Tibial nerve (tissue), 3 donors: Measurements from ENCODE around the gene LETM1.

ENCODE experiments used
- POLR2A ChIP-seq, 2 donors: fragments of 450-650 bp; IDR thresholded peaks; one replicate each; pipeline ENCODE4 v1.6.1; 2017; ENCODE audit warnings: antibody characterized with exemption in 2 of 2, mild to moderate bottlenecking in 2 of 2, moderate library complexity in 2 of 2
- TF ChIP-seq, protein P1 (sequence below), 5 experiments: fragments of 200-600 bp in 3 of 5; fragments of 450-650 bp in 2 of 5; sonication (generic) in 3 of 5; IDR thresholded peaks; one replicate each; pipeline ENCODE4 v1.5.1; 2016 to 2019; ENCODE audit warnings: antibody characterized with exemption in 5 of 5, mild to moderate bottlenecking in 3 of 5, moderate library complexity in 2 of 5

DNA sequence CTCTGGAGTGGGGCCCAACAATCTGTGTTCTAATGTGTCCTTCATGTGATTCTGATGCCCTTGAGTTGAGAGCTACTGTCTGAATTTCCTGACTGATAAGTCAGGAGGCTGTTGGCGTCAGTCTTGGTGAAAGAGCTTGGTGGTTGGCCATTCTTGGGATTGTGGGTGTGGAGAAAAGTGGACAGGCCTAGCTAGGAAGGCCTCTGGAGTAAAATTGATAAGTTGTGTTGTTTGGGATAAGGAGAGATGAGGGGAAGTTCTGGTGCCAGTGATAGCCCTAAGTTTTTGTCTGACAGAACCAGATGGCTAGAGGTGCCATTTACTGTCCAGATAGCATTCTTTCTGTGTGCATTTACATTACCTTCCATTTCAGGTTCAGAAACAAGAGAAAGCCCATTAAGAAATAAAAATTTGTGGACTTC lies 26.9 kb upstream of the LETM1 start:
- TF ChIP-seq POLR2A (IDR thresholded peaks at IDR 0.05): no peak
- TF ChIP-seq, protein P1, sequence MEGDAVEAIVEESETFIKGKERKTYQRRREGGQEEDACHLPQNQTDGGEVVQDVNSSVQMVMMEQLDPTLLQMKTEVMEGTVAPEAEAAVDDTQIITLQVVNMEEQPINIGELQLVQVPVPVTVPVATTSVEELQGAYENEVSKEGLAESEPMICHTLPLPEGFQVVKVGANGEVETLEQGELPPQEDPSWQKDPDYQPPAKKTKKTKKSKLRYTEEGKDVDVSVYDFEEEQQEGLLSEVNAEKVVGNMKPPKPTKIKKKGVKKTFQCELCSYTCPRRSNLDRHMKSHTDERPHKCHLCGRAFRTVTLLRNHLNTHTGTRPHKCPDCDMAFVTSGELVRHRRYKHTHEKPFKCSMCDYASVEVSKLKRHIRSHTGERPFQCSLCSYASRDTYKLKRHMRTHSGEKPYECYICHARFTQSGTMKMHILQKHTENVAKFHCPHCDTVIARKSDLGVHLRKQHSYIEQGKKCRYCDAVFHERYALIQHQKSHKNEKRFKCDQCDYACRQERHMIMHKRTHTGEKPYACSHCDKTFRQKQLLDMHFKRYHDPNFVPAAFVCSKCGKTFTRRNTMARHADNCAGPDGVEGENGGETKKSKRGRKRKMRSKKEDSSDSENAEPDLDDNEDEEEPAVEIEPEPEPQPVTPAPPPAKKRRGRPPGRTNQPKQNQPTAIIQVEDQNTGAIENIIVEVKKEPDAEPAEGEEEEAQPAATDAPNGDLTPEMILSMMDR (IDR thresholded peaks at IDR 0.05): no peak
